ENCODE data around the gene STK32C.
"Not testable (repeated sequence)": the region's sequence is repeated elsewhere in the genome, so short reads cannot be mapped to it uniquely, and the experiment has no call there.

The STK32C gene

GRCh38 chr10:132338876-132339275, 31.1 kb upstream of the STK32C start:
- in situ Hi-C loops (cut with HindIII; ENCODE audit: low sequenced_read_pairs): no loop called here

- in situ Hi-C loops (cut with HindIII; ENCODE audit: low sequenced_read_pairs): not testable (repeated sequence)
Observed at GRCh38 chr10:132337854-132338253, 30.1 kb upstream of the STK32C start.

GRCh38 chr10:132336919-132337407, 29.2 kb upstream of the STK32C start:
- in situ Hi-C loops (cut with HindIII; ENCODE audit: low sequenced_read_pairs): no loop called here

- in situ Hi-C loops (cut with HindIII; ENCODE audit: low sequenced_read_pairs): no loop called here
Observed at GRCh38 chr10:132336064-132336746, 28.5 kb upstream of the STK32C start.

- in situ Hi-C loops (cut with HindIII; ENCODE audit: low sequenced_read_pairs): no loop called here
Observed at GRCh38 chr10:132335189-132336063, 27.7 kb upstream of the STK32C start.

- in situ Hi-C loops (cut with HindIII; ENCODE audit: low sequenced_read_pairs): no loop called here
Observed at GRCh38 chr10:132334631-132335188, 27.0 kb upstream of the STK32C start.

GRCh38 chr10:132333386-132333785, 25.6 kb upstream of the STK32C start:
- in situ Hi-C loops (cut with HindIII; ENCODE audit: low sequenced_read_pairs): no loop called here

GRCh38 chr10:132332433-132332754, 24.6 kb upstream of the STK32C start:
- in situ Hi-C loops (cut with HindIII; ENCODE audit: low sequenced_read_pairs): no loop called here

GRCh38 chr10:132331601-132332432, 24.1 kb upstream of the STK32C start, which contains the start of gene LRRC27:
TSS of gene LRRC27 (plus strand) at chr10:132332193. CDS start at chr10:132333525, 1,332 bp downstream.
- in situ Hi-C loops (cut with HindIII; ENCODE audit: low sequenced_read_pairs): no loop called here

- in situ Hi-C loops (cut with HindIII; ENCODE audit: low sequenced_read_pairs): no loop called here
Observed at GRCh38 chr10:132330486-132330833, 22.7 kb upstream of the STK32C start.

GRCh38 chr10:132329565-132330485, 22.1 kb upstream of the STK32C start:
- in situ Hi-C loops (cut with HindIII; ENCODE audit: low sequenced_read_pairs): no loop called here

- in situ Hi-C loops (cut with HindIII; ENCODE audit: low sequenced_read_pairs): no loop called here
Observed at GRCh38 chr10:132328738-132329137, 21.0 kb upstream of the STK32C start.

- in situ Hi-C loops (cut with HindIII; ENCODE audit: low sequenced_read_pairs): no loop called here
Observed at GRCh38 chr10:132328106-132328505, 20.4 kb upstream of the STK32C start.

GRCh38 chr10:132326925-132327324, 19.2 kb upstream of the STK32C start:
- in situ Hi-C loops (cut with HindIII; ENCODE audit: low sequenced_read_pairs): no loop called here

- in situ Hi-C loops (cut with HindIII; ENCODE audit: low sequenced_read_pairs): no loop called here
Observed at GRCh38 chr10:132326344-132326889, 18.7 kb upstream of the STK32C start.

- in situ Hi-C loops (cut with HindIII; ENCODE audit: low sequenced_read_pairs): no loop called here
Observed at GRCh38 chr10:132324186-132324585, 16.4 kb upstream of the STK32C start.

GRCh38 chr10:132322586-132323048, 14.9 kb upstream of the STK32C start:
- in situ Hi-C loops (cut with HindIII; ENCODE audit: low sequenced_read_pairs): no loop called here

- in situ Hi-C loops (cut with HindIII; ENCODE audit: low sequenced_read_pairs): no loop called here
Observed at GRCh38 chr10:132321726-132322125, 14.0 kb upstream of the STK32C start.

- in situ Hi-C loops (cut with HindIII; ENCODE audit: low sequenced_read_pairs): no loop called here
Observed at GRCh38 chr10:132320654-132321469, 13.1 kb upstream of the STK32C start.
